Glomerular endothelial cell (primary cell): ENCODE results near the gene ST14. TPM values are rescaled to one million over a fixed set of nuclear protein-coding genes. Genes with fewer than 3 reads are reported as not detected.
"Not testable (repeated sequence)": the region's sequence is repeated elsewhere in the genome, so short reads cannot be mapped to it uniquely, and the experiment has no call there.

Source experiments
- DNase-seq: peaks from one replicate; pipeline ENCODE4 v3.0.0-alpha.2; 2011; ENCODE audit warnings: low read depth, low spot score; ENCODE audit errors: extremely low read depth
- total RNA-seq: library from RNA; depleted of rRNA; stranded (reverse); fragments of >200 nt; gene quantifications from 2 replicates; pipeline ENCODE4 v1.2.3, GENCODE V29; 2015

The ST14 gene
- total RNA-seq, 1 donor from 2014 or later, result 0.12 TPM

- no peak for DNase-seq
These were observed 3.2 kb downstream of the ST14 start for GRCh38 chr11:130162733-130163132.

GRCh38 chr11:130163346-130164220 lies 4.0 kb downstream of the ST14 start:
- no peak for DNase-seq

- no peak for DNase-seq
These were observed 4.6 kb downstream of the ST14 start for GRCh38 chr11:130164221-130164570.

- DNase-seq, result no peak
These were observed 6.2 kb downstream of the ST14 start for GRCh38 chr11:130165601-130166456.

- DNase-seq, result peak; percentile 29
These were observed 6.8 kb downstream of the ST14 start for GRCh38 chr11:130166457-130166784.

GRCh38 chr11:130167146-130167545 lies 7.6 kb downstream of the ST14 start:
- no peak for DNase-seq

- no peak for DNase-seq
These were observed 8.5 kb downstream of the ST14 start for GRCh38 chr11:130168105-130168504.

GRCh38 chr11:130170345-130170744 lies 10.8 kb downstream of the ST14 start:
- no peak for DNase-seq

- no peak for DNase-seq
These were observed 12.0 kb downstream of the ST14 start for GRCh38 chr11:130171534-130171933.

GRCh38 chr11:130172001-130172400 lies 12.4 kb downstream of the ST14 start:
- not testable (repeated sequence) for DNase-seq

GRCh38 chr11:130174642-130175041 lies 15.1 kb downstream of the ST14 start:
- DNase-seq, result no peak

GRCh38 chr11:130175898-130176297 lies 16.3 kb downstream of the ST14 start:
- no peak for DNase-seq

- DNase-seq, result no peak
These were observed 18.2 kb downstream of the ST14 start for GRCh38 chr11:130177782-130178181.

GRCh38 chr11:130178441-130179339 lies 19.1 kb downstream of the ST14 start:
- DNase-seq, result no peak

- no peak for DNase-seq
These were observed 20.1 kb downstream of the ST14 start for GRCh38 chr11:130179396-130180306.

GRCh38 chr11:130180491-130180890 lies 20.9 kb downstream of the ST14 start:
- no peak for DNase-seq

- DNase-seq, result no peak
These were observed 21.3 kb downstream of the ST14 start for GRCh38 chr11:130180896-130181294.

GRCh38 chr11:130181295-130182272 lies 22.0 kb downstream of the ST14 start:
- DNase-seq, result no peak
